K562 (cell line): ENCODE data around the gene RIC3. TPM values are rescaled to one million over a fixed set of nuclear protein-coding genes. Genes with fewer than 3 reads are reported as not detected.

ENCODE experiments used
- ATAC-seq: fragments of 200-7000 bp; cut with Tn5 transposase; 3 replicates; pipeline ENCODE4 v1.9.1; 2020; ENCODE audit warnings: moderate library complexity
- BruUV-seq: library from RNA; stranded (reverse); fragments of 400-500 nt; replicated peaks from 2 replicates; lab custom pipeline; 2021; lab: Mats Ljungman, UMichigan
- CTCF ChIA-PET: fragments of 300-600 bp; formaldehyde crosslinking; extraction: SDS; loops from one replicate; lab custom pipeline; 2021; ENCODE audit warnings: low intra/inter-chr PET ratio; lab: Yijun Ruan, JAX
- POLR2A ChIA-PET: fragments of 300-600, 350-650 bp; sonication (Branson Sonifier 250); formaldehyde crosslinking; extraction: SDS; loops from one replicate; lab custom pipeline; 2021; ENCODE audit warnings: antibody characterized with exemption, inconsistent platforms; lab: Yijun Ruan, JAX
- DNase-seq, 4 experiments: peaks; one replicate each; pipeline versions ENCODE4 v3.0.0 to v3.0.0-alpha.2; 2011 to 2018; ENCODE audit warnings: low spot score in 3 of 4, mixed read lengths in 3 of 4; ENCODE audit errors: extremely low read depth in 1 of 4
- FAIRE-seq: peaks from 2 replicates; lab custom pipeline; 2011; peaks lifted over from hg19 to GRCh38; lab: Jason Lieb, UNC
- H2AFZ ChIP-seq: 2 replicates; pipeline ENCODE4 v1.6.0; 2011; ENCODE audit warnings: low read depth, low read length, control low read depth, inconsistent platforms
- H3K27ac ChIP-seq: fragments of 200-600 bp; 3 replicates; pipeline ENCODE4 v1.8.0; 2011; ENCODE audit warnings: low read depth, mild to moderate bottlenecking, control low read depth, inconsistent platforms, low read length, moderate library complexity, mixed read lengths; ENCODE audit errors: extremely low read depth
- H3K27me3 ChIP-seq, 2 experiments: fragments of 300-600 bp in 1 of 2; 2 replicates in 1 of 2; 3 replicates in 1 of 2; pipeline versions ENCODE4 v1.6.0 to v1.8.0; 2011; ENCODE audit warnings: inconsistent platforms in 2 of 2, low read length in 2 of 2, mild to moderate bottlenecking in 1 of 2, mixed read lengths in 1 of 2, moderate library complexity in 1 of 2; ENCODE audit not compliant: control insufficient read depth in 2 of 2, insufficient read depth in 2 of 2
- H3K36me3 ChIP-seq: fragments of 300-600 bp; 3 replicates; pipeline ENCODE4 v1.8.0; 2011; ENCODE audit warnings: mild to moderate bottlenecking, low read length, inconsistent platforms; ENCODE audit not compliant: control insufficient read depth, insufficient read depth
- H3K4me1 ChIP-seq, 2 experiments: fragments of 200-600 bp in 1 of 2; replicated peaks in 1 of 2; 2 replicates in 1 of 2; 3 replicates in 1 of 2; pipeline versions ENCODE4 v1.5.1 to v1.8.0; 2011; ENCODE audit warnings: inconsistent platforms in 2 of 2, low read length in 2 of 2, mild to moderate bottlenecking in 1 of 2, mixed read lengths in 1 of 2, moderate library complexity in 1 of 2; ENCODE audit not compliant: control insufficient read depth in 2 of 2, insufficient read depth in 2 of 2
- H3K4me2 ChIP-seq: 2 replicates; pipeline ENCODE4 v1.6.1; 2011; ENCODE audit warnings: low read length, control low read depth, inconsistent platforms, mixed read lengths; ENCODE audit not compliant: insufficient read depth
- H3K4me3 ChIP-seq: fragments of 200-600 bp; sonication (generic), shearing (Covaris generic); 2 replicates; pipeline ENCODE4 v1.5.1; 2016; ENCODE audit warnings: control low read depth, inconsistent platforms
- H3K79me2 ChIP-seq: fragments of 200-600 bp; 3 replicates; pipeline ENCODE4 v1.8.0; 2011; ENCODE audit warnings: low read length, inconsistent platforms; ENCODE audit not compliant: control insufficient read depth, insufficient read depth
- H3K9ac ChIP-seq, 2 experiments: 2 replicates each; pipeline versions ENCODE4 v1.6.0 to v1.6.1; 2011; ENCODE audit warnings: low read depth in 2 of 2, low read length in 2 of 2, control low read depth in 1 of 2, inconsistent platforms in 1 of 2, mild to moderate bottlenecking in 1 of 2, mixed read lengths in 1 of 2; ENCODE audit not compliant: insufficient read depth in 1 of 2
- H3K9me1 ChIP-seq: one replicate; pipeline ENCODE4 v1.6.0; 2011; ENCODE audit warnings: inconsistent platforms, mild to moderate bottlenecking, low read length, moderate library complexity; ENCODE audit not compliant: control insufficient read depth, insufficient read depth
- H3K9me3 ChIP-seq: replicated peaks from 2 replicates; pipeline ENCODE4 v1.5.1; 2011; ENCODE audit warnings: low read depth, low read length, inconsistent platforms; ENCODE audit not compliant: control insufficient read depth, insufficient read depth
- H4K20me1 ChIP-seq: replicated peaks from 2 replicates; pipeline ENCODE4 v1.6.1; 2011; ENCODE audit warnings: low read length, inconsistent platforms, mixed read lengths; ENCODE audit not compliant: control insufficient read depth, insufficient read depth
- BACH1 ChIP-seq: fragments of 200-800 bp; sonication (Bioruptor generic); IDR thresholded peaks from 2 replicates; pipeline ENCODE4 v1.6.1; 2016; ENCODE audit warnings: missing genetic modification characterization, missing compliant biosample characterization
- CBFB ChIP-seq: sonication (generic); formaldehyde crosslinking; IDR thresholded peaks from 2 replicates; pipeline ENCODE4 v1.4.0; 2020; ENCODE audit warnings: mild to moderate bottlenecking, missing genetic modification reagents
- CBX2 ChIP-seq: fragments of 200-600 bp; sonication (generic); IDR thresholded peaks from one replicate; pipeline ENCODE4 v1.6.1; 2012; ENCODE audit warnings: mild to moderate bottlenecking, low read length, inconsistent platforms; ENCODE audit not compliant: insufficient read depth, poor library complexity, severe bottlenecking
- ETV1 ChIP-seq: fragments of 450-650 bp; conservative IDR thresholded peaks from 2 replicates; pipeline ENCODE4 v1.6.1; 2016; ENCODE audit warnings: missing genetic modification characterization, control low read depth, low read depth, missing compliant biosample characterization
- IRF2 ChIP-seq: sonication (generic); formaldehyde crosslinking; IDR thresholded peaks from 2 replicates; pipeline ENCODE4 v1.8.1; 2022; ENCODE audit warnings: mild to moderate bottlenecking, missing genetic modification reagents
- IRF9 ChIP-seq: fragments of 450-650 bp; IDR thresholded peaks from 2 replicates; pipeline ENCODE4 v1.6.1; 2016; ENCODE audit warnings: missing biosample characterization, missing genetic modification characterization
- MTA1 ChIP-seq: fragments of 450-650 bp; IDR thresholded peaks from 2 replicates; pipeline ENCODE4 v1.6.1; 2017; ENCODE audit warnings: borderline replicate concordance
- OTX1 ChIP-seq: fragments of 450-650 bp; formaldehyde crosslinking; IDR thresholded peaks from 2 replicates; pipeline ENCODE4 v1.4.0; 2022; ENCODE audit warnings: mild to moderate bottlenecking
- POLR2A ChIP-seq: fragments of 450-650 bp; conservative IDR thresholded peaks from 2 replicates; pipeline ENCODE4 v1.6.1; 2016
- PRPF4 ChIP-seq: fragments of 200-400 bp; formaldehyde crosslinking; IDR thresholded peaks from one replicate; pipeline ENCODE4 v1.6.1; 2017; ENCODE audit warnings: low read length, low read depth, mild to moderate bottlenecking; ENCODE audit not compliant: insufficient read depth, poor library complexity, severe bottlenecking
- PURB ChIP-seq: sonication (generic); formaldehyde crosslinking; IDR thresholded peaks from 2 replicates; pipeline ENCODE4 v1.9.0; 2021; ENCODE audit warnings: low read depth, mild to moderate bottlenecking, missing genetic modification reagents
- RBM17 ChIP-seq: fragments of 200-400 bp; formaldehyde crosslinking; IDR thresholded peaks from 2 replicates; pipeline ENCODE4 v1.6.1; 2017; ENCODE audit warnings: low read depth, mild to moderate bottlenecking, low read length, borderline replicate concordance
- STAT5B ChIP-seq: fragments of 250-450 bp; sonication (Bioruptor Pico); IDR thresholded peaks from 2 replicates; pipeline ENCODE4 v1.8.0; 2021; ENCODE audit warnings: mild to moderate bottlenecking, inconsistent platforms
- ZNF124 ChIP-seq: sonication (generic); formaldehyde crosslinking; IDR thresholded peaks from 2 replicates; pipeline ENCODE4 v1.8.1; 2022; ENCODE audit warnings: missing genetic modification reagents
- ZNF561 ChIP-seq: fragments of 450-650 bp; formaldehyde crosslinking; conservative IDR thresholded peaks from 2 replicates; pipeline ENCODE4 v1.4.0; 2020; ENCODE audit warnings: mild to moderate bottlenecking, moderate library complexity
- ZNF717 ChIP-seq: fragments of 250-450 bp; sonication (Bioruptor Pico); IDR thresholded peaks from 2 replicates; pipeline ENCODE4 v1.5.0; 2021
- WGBS: fragments of 100-300 bp; shearing (Covaris generic); methylation state at CpG from one replicate; pipeline ENCODE4 v1.1.6; 2016; ENCODE audit warnings: low coverage, mixed read lengths; ENCODE audit not compliant: insufficient coverage; ENCODE audit errors: missing lambda C conversion rate; 5-methylcytosine and 5-hydroxymethylcytosine counted together
- in situ Hi-C: fragments of 300-500 bp; cut with MboI; formaldehyde crosslinking; loops from 4 replicates; pipeline ENCODE4 v1.15.0; 2018; ENCODE audit warnings: inconsistent platforms, mixed read lengths
- intact Hi-C: fragments of 100-400 bp; cut with micrococcal nuclease; formaldehyde crosslinking; loops from 2 replicates; pipeline ENCODE4 v1.14.2; 2022
- polyA plus RNA-seq, 8 experiments: library from polyadenylated mRNA; depleted of rRNA in 4 of 8; stranded (reverse) in 5 of 8; unstranded in 3 of 8; fragments of >200 nt; fragmentation: Nextera tagmentation in 2 of 8; fragmentation: Illumina TruSeq in 1 of 8; extraction: Ambion mirVana in 2 of 8; extraction: Trizol in 1 of 8; gene quantifications; 2 replicates each; pipeline versions ENCODE4 v1.2.1 to v1.2.3, GENCODE V29; 2011 to 2014; ENCODE audit warnings: inconsistent platforms in 1 of 8, missing spikeins in 1 of 8
- total RNA-seq, 7 experiments: library from RNA; depleted of rRNA in 6 of 7; stranded (reverse); fragments of >200 nt in 6 of 7; fragmentation: Illumina TruSeq in 2 of 7; extraction: Trizol in 2 of 7; gene quantifications; 2 replicates each; pipeline versions ENCODE4 v1.2.1 to v1.2.3, GENCODE V29; 2011 to 2021; ENCODE audit warnings: low replicate concordance in 1 of 7
- TF ChIP-seq, protein P1 (sequence below): fragments of 450-650 bp; formaldehyde crosslinking; IDR thresholded peaks from 2 replicates; pipeline ENCODE4 v1.4.0; 2022; ENCODE audit warnings: missing genetic modification characterization

Gene RIC3
- total and polyA plus RNA-seq, 9 of the 15 experiments (the other 6 are each of a cell fraction or from before 2014, with no cell fraction given) = 0.03 to 0.16 (median 0.05) TPM; not detected in 4

DNA sequence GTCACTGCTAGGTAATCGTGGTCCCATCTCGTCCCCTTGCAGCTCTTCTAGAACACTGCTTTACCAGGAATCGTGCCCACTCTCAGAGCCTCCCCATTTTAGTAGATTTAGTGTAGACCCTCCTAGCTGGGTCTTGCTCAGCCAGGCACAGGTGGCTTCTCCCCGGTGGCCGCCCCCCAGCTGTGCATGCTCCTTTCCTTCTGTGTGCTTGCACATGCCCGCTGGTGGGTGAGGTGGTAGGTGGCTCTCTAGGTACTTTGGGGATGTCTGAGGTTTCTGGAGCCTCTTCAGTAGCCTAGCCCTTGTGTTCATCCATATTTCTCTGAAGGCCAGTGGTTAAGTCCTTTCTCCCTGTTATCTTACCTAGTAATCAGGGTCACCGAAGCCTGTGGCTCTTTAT lies 82.3 kb downstream of the RIC3 start:
- no peak overlapping the region for H3K27ac ChIP-seq
- no peak for ATAC-seq
- no peak overlapping the region for H3K4me3 ChIP-seq
- DNase-seq = no peak
- no peak for FAIRE-seq
- WGBS = 0% methylated on average over 7 of the region's 7 CpGs
- ChIA-PET CTCF (interaction anchor here (1.4 kb wide), 1 partner anchor 53 kb away, joined by 5 read pairs; no protein-coding TSS in a partner anchor), POLR2A (interaction anchor here (0.5 to 1.8 kb wide), 2 partner anchors 9 to 13 kb away, joined by 3 to 4 read pairs; no protein-coding TSS in a partner anchor)
- intact Hi-C loops = no loop called here
- no peaks in the 10 kb centered on the region for H3K36me3 ChIP-seq
- no TSS peak for BruUV-seq
- no peak overlapping the region for H3K9ac ChIP-seq
- in situ Hi-C loops = no loop called here
- no peaks in the 10 kb centered on the region for H3K79me2 ChIP-seq
- H3K4me1 ChIP-seq = no peaks in the 10 kb centered on the region
- H4K20me1 ChIP-seq = no peaks in the 10 kb centered on the region
- no peak overlapping the region for H2AFZ ChIP-seq
- TF ChIP-seq ZNF717 = no peak
- no peak for TF ChIP-seq CBFB (CRISPR knock-in tag)
- no peak for TF ChIP-seq PRPF4
- no peak for TF ChIP-seq ETV1 (tag)
- TF ChIP-seq, protein P1, sequence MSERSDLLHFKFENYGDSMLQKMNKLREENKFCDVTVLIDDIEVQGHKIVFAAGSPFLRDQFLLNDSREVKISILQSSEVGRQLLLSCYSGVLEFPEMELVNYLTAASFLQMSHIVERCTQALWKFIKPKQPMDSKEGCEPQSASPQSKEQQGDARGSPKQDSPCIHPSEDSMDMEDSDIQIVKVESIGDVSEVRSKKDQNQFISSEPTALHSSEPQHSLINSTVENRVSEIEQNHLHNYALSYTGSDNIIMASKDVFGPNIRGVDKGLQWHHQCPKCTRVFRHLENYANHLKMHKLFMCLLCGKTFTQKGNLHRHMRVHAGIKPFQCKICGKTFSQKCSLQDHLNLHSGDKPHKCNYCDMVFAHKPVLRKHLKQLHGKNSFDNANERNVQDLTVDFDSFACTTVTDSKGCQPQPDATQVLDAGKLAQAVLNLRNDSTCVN (CRISPR knock-in tag) = no peak
- TF ChIP-seq ZNF124 (CRISPR knock-in tag) = no peak
- no peak for TF ChIP-seq MTA1
- no peak for TF ChIP-seq CBX2
- TF ChIP-seq ZNF561 (CRISPR knock-in tag) = no peak
- TF ChIP-seq STAT5B = no peak
- TF ChIP-seq BACH1 (tag) = no peak
- no peak for TF ChIP-seq OTX1 (CRISPR knock-in tag)
- TF ChIP-seq PURB (CRISPR knock-in tag) = no peak
- no peak for TF ChIP-seq POLR2A
- no peak for TF ChIP-seq RBM17
- TF ChIP-seq IRF9 (tag) = no peak
- no peak for TF ChIP-seq IRF2 (CRISPR knock-in tag)
- no peaks in the 10 kb centered on the region for H3K9me1 ChIP-seq
- peaks cover 0 to 71% of the 10 kb centered on the region in 2 experiments; a peak in 3 of 5 replicates for H3K27me3 ChIP-seq
- H3K9me3 ChIP-seq = no peaks in the 10 kb centered on the region
- H3K4me2 ChIP-seq = no peak overlapping the region
